NCI-H1436 (cell line): Measurements from ENCODE around the gene SESN2.

Experiments
- DNase-seq: peaks from one replicate; lab custom pipeline; 2025; lab: John Stamatoyannopoulos, UW

Gene SESN2

GRCh38 chr1:28329395-28330153 is 70.3 kb downstream of the SESN2 start:
- no peak for DNase-seq
